ENCODE measurements around the gene ZDHHC3.
"Not testable (repeated sequence)": the region's sequence is repeated elsewhere in the genome, so short reads cannot be mapped to it uniquely, and the experiment has no call there.

ZDHHC3 gene

GRCh38 chr3:44963571-44964325 is 12.2 kb downstream of the ZDHHC3 start:
- Histone ChIP-seq H3K9me3 (ENCODE audit: control insufficient read depth, insufficient read depth, low read length) (no peaks in the 10 kb centered on the region), H3K9ac (ENCODE audit: low read depth, low read length) (no peak overlapping the region), H3K36me3 (ENCODE audit: insufficient read depth, low read length) (no peaks in the 10 kb centered on the region), H3K4me1 (ENCODE audit: insufficient read depth, low read length) (no peaks in the 10 kb centered on the region)

DNA sequence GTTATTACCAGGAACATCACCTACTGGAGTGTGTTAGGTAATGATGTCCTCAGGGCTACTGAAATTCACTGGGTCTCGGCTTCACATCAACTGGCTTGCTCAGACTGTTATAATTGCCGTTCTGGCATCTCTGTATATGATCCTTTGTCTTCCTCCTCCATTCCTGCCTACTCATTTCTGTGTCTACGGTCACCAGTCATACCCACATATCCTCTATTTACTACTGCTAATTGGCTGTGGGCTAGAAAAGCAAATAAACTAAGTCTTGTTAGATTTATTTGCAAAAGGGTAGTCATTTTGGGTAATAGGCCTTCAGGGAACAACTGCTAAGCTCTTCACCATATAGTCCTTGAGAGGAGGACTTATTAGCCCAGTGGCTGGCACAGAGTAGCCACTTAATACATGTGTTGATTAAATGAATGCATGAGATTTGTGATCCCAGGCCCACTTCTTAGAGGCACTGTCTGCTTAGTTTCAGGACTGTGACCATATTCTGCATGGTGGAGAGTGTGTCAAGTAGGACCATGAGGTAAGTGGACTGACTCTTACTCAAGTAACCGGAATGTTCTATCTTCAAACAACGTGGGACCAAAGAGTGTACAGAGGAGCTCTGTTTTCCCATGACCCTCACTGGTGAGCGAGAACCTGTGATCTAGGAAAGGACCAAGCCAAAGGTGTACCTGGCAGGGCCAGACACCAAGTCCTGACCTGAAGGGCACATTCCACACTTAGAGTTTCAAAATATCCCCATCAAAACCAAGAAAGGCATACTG is 13.2 kb downstream of the ZDHHC3 start:
- Histone ChIP-seq H3K4me1 (ENCODE audit: insufficient read depth, low read length) (no peaks in the 10 kb centered on the region), H3K9me3 (ENCODE audit: control insufficient read depth, insufficient read depth, low read length) (no peaks in the 10 kb centered on the region), H3K9ac (ENCODE audit: low read depth, low read length) (no peak overlapping the region), H3K36me3 (ENCODE audit: insufficient read depth, low read length) (no peaks in the 10 kb centered on the region)

- no peaks in the 10 kb centered on the region for H3K9me3 ChIP-seq (ENCODE audit: control insufficient read depth, insufficient read depth, low read length)
- H3K4me1 ChIP-seq (ENCODE audit: insufficient read depth, low read length) = no peaks in the 10 kb centered on the region
- H3K9ac ChIP-seq (ENCODE audit: low read depth, low read length) = no peak overlapping the region
- no peaks in the 10 kb centered on the region for H3K36me3 ChIP-seq (ENCODE audit: insufficient read depth, low read length)
These were observed 14.1 kb downstream of the ZDHHC3 start for GRCh38 chr3:44961888-44962287.

GRCh38 chr3:44960387-44961026 is 15.5 kb downstream of the ZDHHC3 start:
- Histone ChIP-seq H3K4me1 (ENCODE audit: insufficient read depth, low read length) (no peaks in the 10 kb centered on the region), H3K9ac (ENCODE audit: low read depth, low read length) (no peak overlapping the region), H3K9me3 (ENCODE audit: control insufficient read depth, insufficient read depth, low read length) (no peaks in the 10 kb centered on the region), H3K36me3 (ENCODE audit: insufficient read depth, low read length) (no peaks in the 10 kb centered on the region)

DNA sequence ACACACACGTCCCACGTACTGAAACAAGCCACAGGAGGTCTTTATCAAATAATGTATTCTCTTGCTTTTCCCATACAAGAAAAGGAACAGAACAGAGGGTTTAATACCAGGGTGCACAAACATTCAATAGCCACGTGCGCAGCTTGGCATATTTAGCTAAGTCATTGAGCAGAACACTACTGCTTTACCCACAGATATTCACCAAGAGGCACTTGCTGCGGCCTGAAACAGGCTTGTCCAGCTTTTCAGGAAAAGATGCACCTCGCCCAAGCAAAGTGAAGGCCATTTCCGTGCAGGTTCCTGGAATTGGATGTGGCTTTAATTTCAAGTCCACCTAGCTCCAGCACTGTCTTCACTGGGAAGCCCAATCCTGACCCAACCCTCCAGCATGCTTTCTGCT is 17.6 kb downstream of the ZDHHC3 start:
- Histone ChIP-seq H3K9me3 (ENCODE audit: control insufficient read depth, insufficient read depth, low read length) (no peaks in the 10 kb centered on the region), H3K9ac (ENCODE audit: low read depth, low read length) (no peak overlapping the region), H3K4me1 (ENCODE audit: insufficient read depth, low read length) (no peaks in the 10 kb centered on the region), H3K36me3 (ENCODE audit: insufficient read depth, low read length) (no peaks in the 10 kb centered on the region)

- Histone ChIP-seq H3K36me3 (ENCODE audit: insufficient read depth, low read length) (no peaks in the 10 kb centered on the region), H3K4me1 (ENCODE audit: insufficient read depth, low read length) (no peaks in the 10 kb centered on the region), H3K9ac (ENCODE audit: low read depth, low read length) (no peak overlapping the region), H3K9me3 (ENCODE audit: control insufficient read depth, insufficient read depth, low read length) (no peaks in the 10 kb centered on the region)
These were observed 18.0 kb downstream of the ZDHHC3 start for GRCh38 chr3:44957986-44958385.

- Histone ChIP-seq H3K9me3 (ENCODE audit: control insufficient read depth, insufficient read depth, low read length) (no peaks in the 10 kb centered on the region), H3K4me1 (ENCODE audit: insufficient read depth, low read length) (peaks cover 3% of the 10 kb centered on the region; the same call in 1 of the 2 replicates), H3K9ac (ENCODE audit: low read depth, low read length) (no peak overlapping the region), H3K36me3 (ENCODE audit: insufficient read depth, low read length) (no peaks in the 10 kb centered on the region)
These were observed 20.1 kb downstream of the ZDHHC3 start for GRCh38 chr3:44955917-44956316.

- Histone ChIP-seq H3K4me1 (ENCODE audit: insufficient read depth, low read length) (peaks cover 13% of the 10 kb centered on the region), H3K9me3 (ENCODE audit: control insufficient read depth, insufficient read depth, low read length) (no peaks in the 10 kb centered on the region), H3K36me3 (ENCODE audit: insufficient read depth, low read length) (no peaks in the 10 kb centered on the region), H3K9ac (ENCODE audit: low read depth, low read length) (no peak overlapping the region)
These were observed 21.0 kb downstream of the ZDHHC3 start for GRCh38 chr3:44954962-44955361.

GRCh38 chr3:44954304-44954703 is 21.7 kb downstream of the ZDHHC3 start:
- no peaks in the 10 kb centered on the region for H3K36me3 ChIP-seq (ENCODE audit: insufficient read depth, low read length)
- peaks cover 13% of the 10 kb centered on the region for H3K4me1 ChIP-seq (ENCODE audit: insufficient read depth, low read length)
- H3K9ac ChIP-seq (ENCODE audit: low read depth, low read length) = no peak overlapping the region
- H3K9me3 ChIP-seq (ENCODE audit: control insufficient read depth, insufficient read depth, low read length) = no peaks in the 10 kb centered on the region

DNA sequence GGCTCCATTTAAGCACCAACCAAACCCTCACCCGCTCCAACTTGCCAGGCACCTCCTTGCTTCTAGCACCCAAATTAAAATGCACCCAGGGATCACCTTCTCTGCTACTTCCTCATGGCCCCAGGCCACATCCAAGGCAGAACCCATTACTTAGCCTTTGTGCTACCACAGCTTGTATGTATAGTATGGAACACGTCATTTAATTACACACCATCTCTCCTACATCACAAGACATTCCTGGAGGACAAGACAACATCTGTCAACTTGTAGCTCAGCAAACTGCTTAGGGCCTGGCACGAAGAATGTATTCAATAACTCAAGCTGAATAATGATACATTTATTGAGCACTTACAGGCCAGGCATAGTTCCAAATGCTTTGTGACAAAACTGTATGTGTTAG is 23.3 kb downstream of the ZDHHC3 start:
- Histone ChIP-seq H3K9ac (ENCODE audit: low read depth, low read length) (no peak overlapping the region), H3K4me1 (ENCODE audit: insufficient read depth, low read length) (peaks cover 13% of the 10 kb centered on the region), H3K36me3 (ENCODE audit: insufficient read depth, low read length) (no peaks in the 10 kb centered on the region), H3K9me3 (ENCODE audit: control insufficient read depth, insufficient read depth, low read length) (no peaks in the 10 kb centered on the region)

DNA sequence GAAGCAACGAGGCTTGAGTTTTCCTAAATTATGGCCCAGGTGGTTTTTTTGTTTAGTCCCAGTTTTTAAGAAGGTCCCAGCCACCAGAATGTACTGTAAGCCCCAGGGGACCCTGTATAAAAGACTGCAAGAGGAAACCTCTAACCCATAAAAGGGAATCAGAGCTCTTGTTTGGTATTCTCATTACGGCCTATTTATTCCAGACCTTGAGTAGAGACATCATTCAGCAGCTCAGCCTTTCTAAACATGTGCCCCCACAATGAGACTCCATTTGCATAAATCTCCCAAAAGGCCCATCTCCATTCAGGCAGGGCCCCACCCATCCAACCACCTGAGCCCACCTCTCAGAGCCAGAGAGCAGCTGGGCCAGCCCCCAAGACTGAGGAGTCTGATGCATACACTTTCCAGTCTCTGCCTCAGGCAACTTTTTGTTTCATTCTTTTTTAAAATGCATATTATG is 25.7 kb downstream of the ZDHHC3 start:
- no peak overlapping the region for H3K9ac ChIP-seq (ENCODE audit: low read depth, low read length)
- H3K9me3 ChIP-seq (ENCODE audit: control insufficient read depth, insufficient read depth, low read length) = no peaks in the 10 kb centered on the region
- H3K36me3 ChIP-seq (ENCODE audit: insufficient read depth, low read length) = no peaks in the 10 kb centered on the region
- H3K4me1 ChIP-seq (ENCODE audit: insufficient read depth, low read length) = peaks cover 13% of the 10 kb centered on the region

DNA sequence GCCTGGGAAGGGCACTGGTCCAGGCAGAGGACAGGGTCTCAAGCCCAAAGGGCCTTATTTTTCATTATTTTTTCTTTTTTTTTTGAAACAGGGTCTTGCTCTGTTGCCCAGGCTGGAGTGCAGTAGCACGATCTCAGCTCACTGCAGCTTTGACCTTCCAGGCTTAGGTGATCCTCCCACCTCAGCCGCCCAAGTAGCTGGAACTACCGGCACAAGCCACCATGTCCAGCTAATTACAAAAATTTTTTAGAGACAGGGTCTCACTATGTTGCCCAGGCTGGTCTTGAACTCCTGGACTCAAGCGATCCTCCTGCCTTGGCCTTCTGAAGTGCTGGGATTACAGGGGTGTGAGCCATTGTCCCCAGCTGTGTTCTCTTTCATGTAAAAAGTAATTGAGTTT is 26.2 kb downstream of the ZDHHC3 start:
- not testable (repeated sequence) for H3K9me3 ChIP-seq (ENCODE audit: control insufficient read depth, insufficient read depth, low read length); H3K36me3 ChIP-seq (ENCODE audit: insufficient read depth, low read length); H3K9ac ChIP-seq (ENCODE audit: low read depth, low read length)
- H3K4me1 ChIP-seq (ENCODE audit: insufficient read depth, low read length) = peaks cover 13% of the 10 kb centered on the region

- no peak overlapping the region for H3K9ac ChIP-seq (ENCODE audit: low read depth, low read length)
- H3K9me3 ChIP-seq (ENCODE audit: control insufficient read depth, insufficient read depth, low read length) = no peaks in the 10 kb centered on the region
- peaks cover 13% of the 10 kb centered on the region for H3K4me1 ChIP-seq (ENCODE audit: insufficient read depth, low read length)
- H3K36me3 ChIP-seq (ENCODE audit: insufficient read depth, low read length) = no peaks in the 10 kb centered on the region
These were observed 27.7 kb downstream of the ZDHHC3 start for GRCh38 chr3:44948239-44948638.

- Histone ChIP-seq H3K4me1 (ENCODE audit: insufficient read depth, low read length) (no peaks in the 10 kb centered on the region), H3K9ac (ENCODE audit: low read depth, low read length) (no peak overlapping the region), H3K36me3 (ENCODE audit: insufficient read depth, low read length) (peaks cover 15% of the 10 kb centered on the region; the same call in 1 of the 2 replicates), H3K9me3 (ENCODE audit: control insufficient read depth, insufficient read depth, low read length) (no peaks in the 10 kb centered on the region)
These were observed 33.6 kb downstream of the ZDHHC3 start for GRCh38 chr3:44942202-44942921.

Data from ES-I3 (cell line).